AG09319 (cell line): ENCODE measurements around the gene TMEM31.

Source experiments
- DNase-seq: peaks from one replicate; pipeline ENCODE4 v3.0.0-alpha.2; 2010; ENCODE audit warnings: low read depth; ENCODE audit errors: extremely low read depth
- TF ChIP-seq, protein P1 (sequence below): IDR thresholded peaks from 2 replicates; pipeline ENCODE4 v1.5.1; 2011; ENCODE audit warnings: low read depth, mild to moderate bottlenecking, inconsistent platforms, low read length, moderate library complexity

The TMEM31 gene

DNA sequence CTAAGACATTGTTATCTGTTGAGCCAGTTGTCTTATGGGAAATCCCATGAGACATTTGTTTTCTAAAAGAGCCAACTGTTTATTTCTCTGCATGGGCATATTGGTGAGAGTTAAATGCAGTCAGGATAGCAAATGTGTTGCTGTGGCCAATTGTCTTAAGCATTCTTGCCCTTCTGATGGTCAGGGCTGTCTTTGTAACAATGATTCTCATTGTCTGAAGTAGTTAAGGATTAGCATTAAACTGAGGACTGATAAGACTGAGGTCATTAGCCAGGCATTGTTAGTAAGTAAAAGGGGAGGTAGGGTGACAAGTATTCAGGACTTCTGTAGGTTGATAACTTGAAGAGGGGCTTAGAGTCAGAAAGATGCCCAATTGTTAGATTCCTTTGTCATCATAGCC lies 13.0 kb upstream of the TMEM31 start:
- no peak for DNase-seq
- TF ChIP-seq, protein P1, sequence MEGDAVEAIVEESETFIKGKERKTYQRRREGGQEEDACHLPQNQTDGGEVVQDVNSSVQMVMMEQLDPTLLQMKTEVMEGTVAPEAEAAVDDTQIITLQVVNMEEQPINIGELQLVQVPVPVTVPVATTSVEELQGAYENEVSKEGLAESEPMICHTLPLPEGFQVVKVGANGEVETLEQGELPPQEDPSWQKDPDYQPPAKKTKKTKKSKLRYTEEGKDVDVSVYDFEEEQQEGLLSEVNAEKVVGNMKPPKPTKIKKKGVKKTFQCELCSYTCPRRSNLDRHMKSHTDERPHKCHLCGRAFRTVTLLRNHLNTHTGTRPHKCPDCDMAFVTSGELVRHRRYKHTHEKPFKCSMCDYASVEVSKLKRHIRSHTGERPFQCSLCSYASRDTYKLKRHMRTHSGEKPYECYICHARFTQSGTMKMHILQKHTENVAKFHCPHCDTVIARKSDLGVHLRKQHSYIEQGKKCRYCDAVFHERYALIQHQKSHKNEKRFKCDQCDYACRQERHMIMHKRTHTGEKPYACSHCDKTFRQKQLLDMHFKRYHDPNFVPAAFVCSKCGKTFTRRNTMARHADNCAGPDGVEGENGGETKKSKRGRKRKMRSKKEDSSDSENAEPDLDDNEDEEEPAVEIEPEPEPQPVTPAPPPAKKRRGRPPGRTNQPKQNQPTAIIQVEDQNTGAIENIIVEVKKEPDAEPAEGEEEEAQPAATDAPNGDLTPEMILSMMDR: no peak

DNA sequence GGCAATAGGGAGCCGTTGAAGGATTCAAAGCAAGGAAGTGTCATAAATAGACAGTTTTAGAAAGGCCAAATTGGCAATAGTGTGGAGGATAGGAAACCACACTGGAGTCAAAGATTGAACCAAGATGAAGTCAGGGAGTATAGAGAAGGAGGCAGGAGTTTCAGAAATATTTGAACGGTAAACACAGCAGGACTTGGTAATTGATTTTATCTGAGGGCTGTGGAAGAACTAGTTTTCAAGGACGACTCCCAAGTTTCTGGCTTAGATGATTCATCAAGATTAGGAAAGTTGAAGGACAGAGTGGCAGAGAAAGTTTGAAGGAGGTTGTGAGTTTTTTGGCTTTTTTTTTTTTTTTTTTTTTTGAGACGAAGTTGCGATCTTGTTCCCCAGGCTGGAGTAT lies 11.5 kb upstream of the TMEM31 start:
- TF ChIP-seq, protein P1: no peak
- no peak for DNase-seq

DNA sequence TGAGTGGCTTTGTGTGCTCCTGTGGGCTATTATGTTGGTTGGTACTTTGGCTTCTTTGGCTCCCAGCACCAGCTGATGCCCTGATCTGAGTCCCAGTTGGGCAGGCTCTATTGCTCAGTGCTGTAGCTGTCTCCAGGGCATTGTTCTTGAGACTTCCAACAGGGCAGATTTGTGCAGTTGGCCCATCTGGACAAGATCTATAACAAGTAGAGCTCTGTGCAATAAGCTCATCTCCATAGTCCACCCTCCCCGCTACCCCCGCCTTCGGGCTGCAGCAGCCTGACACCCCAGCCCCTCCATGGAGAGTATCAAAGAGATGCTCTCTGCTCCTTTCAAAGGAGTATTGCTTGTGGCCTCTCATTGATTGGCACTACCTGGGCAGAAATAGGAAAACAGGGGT lies 5.8 kb upstream of the TMEM31 start:
- DNase-seq: no peak
- TF ChIP-seq, protein P1: no peak

DNA sequence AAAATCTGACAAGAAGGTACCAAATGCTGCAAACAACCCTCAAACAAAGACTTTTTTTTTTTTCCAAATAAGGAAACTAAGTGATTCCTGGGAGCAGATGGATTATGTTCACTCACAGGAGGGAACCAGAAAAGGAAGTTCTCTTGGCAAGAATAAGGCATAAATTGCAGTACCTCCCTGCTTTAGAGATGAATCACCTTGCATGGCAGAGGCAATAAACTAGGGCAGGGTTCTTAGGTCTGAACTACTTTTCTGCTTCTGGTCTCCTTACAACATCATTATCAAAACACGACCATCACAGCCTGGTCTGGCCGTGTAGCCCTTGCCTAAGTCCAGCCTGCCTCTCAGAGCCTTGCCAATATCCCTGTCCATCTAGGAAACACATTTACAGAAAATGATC lies 6.3 kb downstream of the TMEM31 start:
- TF ChIP-seq, protein P1: no peak
- DNase-seq: peak; percentile 63

DNA sequence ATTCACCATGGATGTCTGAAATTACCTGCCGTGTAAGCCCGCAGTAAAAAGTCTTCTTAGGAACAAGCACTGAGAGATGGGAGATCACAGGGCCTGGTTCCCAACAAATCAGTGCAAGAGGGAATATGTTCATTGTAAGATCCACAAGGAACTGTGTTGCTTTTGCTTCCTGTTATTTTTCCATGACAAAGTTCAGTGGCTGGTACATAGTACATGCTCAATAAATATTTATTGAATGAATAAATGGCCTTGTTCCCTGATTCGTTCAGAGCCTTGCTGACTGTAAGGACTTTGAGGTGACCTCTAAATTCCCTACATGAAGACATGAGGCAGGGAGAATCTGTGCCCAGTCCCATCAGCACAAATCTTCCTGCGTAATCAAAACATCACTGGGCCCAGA lies 7.4 kb downstream of the TMEM31 start:
- TF ChIP-seq, protein P1: no peak
- no peak for DNase-seq

DNA sequence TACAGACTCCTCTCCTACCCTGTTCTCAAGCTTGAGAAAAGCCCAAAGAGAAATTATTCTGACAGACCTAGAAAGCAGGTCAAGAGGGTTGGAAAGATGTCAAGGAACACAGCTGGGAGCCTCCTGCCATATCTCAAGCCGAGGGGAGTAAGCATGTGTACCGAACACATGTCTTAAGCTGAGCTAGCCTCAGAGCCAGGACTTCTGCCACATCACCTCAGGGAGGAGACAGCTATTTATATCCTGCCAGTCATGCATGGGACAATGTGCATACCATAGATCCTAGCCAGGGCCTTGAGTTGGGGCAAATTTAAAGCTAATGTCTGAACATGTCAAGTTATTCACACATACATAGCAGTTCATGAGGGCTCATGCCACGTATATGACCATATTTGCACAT lies 11.8 kb downstream of the TMEM31 start:
- DNase-seq: no peak
- TF ChIP-seq, protein P1: no peak

DNA sequence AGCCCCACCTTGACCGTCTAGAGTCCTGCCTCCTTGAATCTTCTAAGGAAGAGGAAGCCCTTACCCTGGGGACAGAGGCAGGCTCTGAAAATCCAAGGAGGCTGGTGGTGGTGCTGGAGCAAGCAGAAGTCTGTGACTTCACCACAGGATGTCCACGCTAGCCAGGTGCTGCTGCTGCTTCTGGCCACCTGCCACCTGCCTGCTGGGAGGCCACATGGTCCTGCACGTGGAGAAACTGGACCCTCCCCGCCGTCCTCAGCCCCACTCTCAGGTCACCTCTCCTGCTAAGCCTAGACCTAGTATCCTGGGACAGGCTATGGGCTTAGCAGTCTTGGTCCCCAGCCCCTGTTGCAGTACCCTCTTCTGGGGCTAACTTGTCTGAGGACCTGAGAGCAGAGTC lies 15.8 kb downstream of the TMEM31 start:
- no peak for DNase-seq
- TF ChIP-seq, protein P1: no peak
